Adrenal gland (tissue), 5 donors: ENCODE results near the gene ENOX1.

Source experiments
- CTCF ChIP-seq, 6 experiments: fragments of 450-650 bp in 4 of 6; fragments of 200-600 bp in 2 of 6; sonication (generic) in 1 of 6; IDR thresholded peaks; 1 replicate in 5 of 6; 2 replicates in 1 of 6; pipeline versions ENCODE4 v1.5.1 to v1.8.0; 2016 to 2021; ENCODE audit warnings: antibody characterized with exemption in 6 of 6, mild to moderate bottlenecking in 2 of 6, moderate library complexity in 1 of 6
- POLR2A ChIP-seq, 2 donors: fragments of 450-650 bp; IDR thresholded peaks; one replicate each; pipeline ENCODE4 v1.6.1; 2017; ENCODE audit warnings: antibody characterized with exemption in 2 of 2, mild to moderate bottlenecking in 2 of 2, moderate library complexity in 1 of 2
- donor health status: DM: no; HTN: no; CAD: no.

GRCh38 chr13:43583321-43583720 lies 203.5 kb downstream of the ENOX1 start:
- no peak for TF ChIP-seq CTCF (IDR thresholded peaks at IDR 0.05)
- TF ChIP-seq POLR2A (IDR thresholded peaks at IDR 0.05), result no peak
